Caco-2 (cell line): ENCODE results near the gene MLANA. TPM values are rescaled to one million over a fixed set of nuclear protein-coding genes. Genes with fewer than 3 reads are reported as not detected.

Experiments
- BruUV-seq: library from RNA; stranded (reverse); fragments of 400-500 nt; replicated peaks from 2 replicates; lab custom pipeline; 2021; lab: Mats Ljungman, UMichigan
- CTCF ChIA-PET: fragments of 300-600 bp; sonication (Branson Sonifier 250); formaldehyde crosslinking; loops from one replicate; lab custom pipeline; 2022; ENCODE audit warnings: antibody characterized with exemption; lab: Charles Lee
- POLR2A ChIA-PET: fragments of 300-600 bp; sonication (Branson Sonifier 250); formaldehyde crosslinking; loops from one replicate; lab custom pipeline; 2022; ENCODE audit warnings: antibody characterized with exemption; lab: Charles Lee
- DNase-seq, 2 experiments: peaks; one replicate each; pipeline versions ENCODE4 v3.0.0 to v3.0.0-alpha.2; 2020 to 2022
- H3K27me3 ChIP-seq: replicated peaks from 2 replicates; pipeline ENCODE4 v1.6.0; 2011; ENCODE audit warnings: low read length; ENCODE audit not compliant: control insufficient read depth, insufficient read depth
- H3K36me3 ChIP-seq: 2 replicates; pipeline ENCODE4 v1.5.1; 2011; ENCODE audit warnings: low read length; ENCODE audit not compliant: control insufficient read depth, insufficient read depth
- H3K4me1 ChIP-seq: fragments of 250-450 bp; sonication (Bioruptor Pico); 2 replicates; pipeline ENCODE4 v1.5.1; 2020; ENCODE audit warnings: mild to moderate bottlenecking
- H3K4me3 ChIP-seq: 2 replicates; pipeline ENCODE4 v1.5.1; 2011; ENCODE audit warnings: low read depth, mild to moderate bottlenecking, control low read depth, low read length
- H3K9me3 ChIP-seq: fragments of 250-450 bp; sonication (Bioruptor Pico); 2 replicates; pipeline ENCODE4 v1.5.1; 2020; ENCODE audit warnings: mild to moderate bottlenecking, moderate library complexity
- H3K27ac Mint-ChIP-seq: one replicate; pipeline ENCODE4 v1.8.0; 2022; ENCODE audit warnings: mixed read lengths; ENCODE audit not compliant: unreplicated experiment
- H3K27me3 Mint-ChIP-seq: one replicate; pipeline ENCODE4 v1.8.0; 2022; ENCODE audit warnings: mixed read lengths; ENCODE audit not compliant: insufficient read depth, unreplicated experiment
- H3K36me3 Mint-ChIP-seq: one replicate; pipeline ENCODE4 v1.8.0; 2022; ENCODE audit warnings: mild to moderate bottlenecking, mixed read lengths; ENCODE audit not compliant: insufficient read depth, unreplicated experiment
- H3K4me1 Mint-ChIP-seq: one replicate; pipeline ENCODE4 v1.8.0; 2022; ENCODE audit warnings: low read depth, mixed read lengths; ENCODE audit not compliant: unreplicated experiment
- H3K4me3 Mint-ChIP-seq: one replicate; pipeline ENCODE4 v1.8.0; 2022; ENCODE audit warnings: mild to moderate bottlenecking, moderate library complexity, mixed read lengths; ENCODE audit not compliant: unreplicated experiment
- H3K9me3 Mint-ChIP-seq: one replicate; pipeline ENCODE4 v1.8.0; 2022; ENCODE audit warnings: mixed read lengths; ENCODE audit not compliant: unreplicated experiment
- intact Hi-C: fragments of 100-400 bp; cut with micrococcal nuclease; formaldehyde crosslinking; loops from one replicate; pipeline ENCODE4 v1.10.0; 2022; ENCODE audit not compliant: unreplicated experiment
- total RNA-seq: library from RNA; stranded (reverse); gene quantifications from 2 replicates; pipeline ENCODE4 v1.2.3, GENCODE V29; 2022
- TF ChIP-seq, protein P1 (sequence below), 2 experiments: fragments of 200-600 bp in 1 of 2; IDR thresholded peaks; 1 replicate in 1 of 2; 2 replicates in 1 of 2; pipeline versions ENCODE4 v1.5.1 to v1.8.0; 2011 to 2022; ENCODE audit warnings: antibody characterized with exemption in 1 of 2, control low read depth in 1 of 2, inconsistent platforms in 1 of 2, low read depth in 1 of 2, low read length in 1 of 2, mild to moderate bottlenecking in 1 of 2, moderate library complexity in 1 of 2; ENCODE audit not compliant: insufficient read depth in 1 of 2, severe bottlenecking in 1 of 2, unreplicated experiment in 1 of 2

The MLANA gene
- total RNA-seq, 1 experiment from 2014 or later: not detected

DNA sequence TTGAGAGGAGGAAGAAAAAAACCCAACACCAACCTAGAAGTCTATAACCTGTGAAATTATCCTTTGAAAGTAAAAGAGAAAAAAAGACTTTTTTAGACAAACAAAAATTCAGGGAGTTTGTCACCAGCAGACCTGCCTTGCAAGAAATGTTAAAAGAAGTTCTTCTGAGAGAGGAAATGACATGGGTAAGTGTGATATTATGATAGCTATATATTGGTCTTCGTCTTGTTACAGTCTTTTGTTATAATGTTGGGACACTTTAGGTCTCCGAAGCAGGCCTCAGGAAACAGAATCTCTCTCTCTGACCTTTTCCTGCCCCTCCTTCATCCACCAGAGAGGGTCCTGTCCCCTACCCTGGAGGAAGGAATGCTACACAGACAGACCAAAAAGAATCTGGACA lies 16.6 kb upstream of the MLANA start:
- H3K4me3 Mint-ChIP-seq: no peak overlapping the region
- TF ChIP-seq, protein P1, sequence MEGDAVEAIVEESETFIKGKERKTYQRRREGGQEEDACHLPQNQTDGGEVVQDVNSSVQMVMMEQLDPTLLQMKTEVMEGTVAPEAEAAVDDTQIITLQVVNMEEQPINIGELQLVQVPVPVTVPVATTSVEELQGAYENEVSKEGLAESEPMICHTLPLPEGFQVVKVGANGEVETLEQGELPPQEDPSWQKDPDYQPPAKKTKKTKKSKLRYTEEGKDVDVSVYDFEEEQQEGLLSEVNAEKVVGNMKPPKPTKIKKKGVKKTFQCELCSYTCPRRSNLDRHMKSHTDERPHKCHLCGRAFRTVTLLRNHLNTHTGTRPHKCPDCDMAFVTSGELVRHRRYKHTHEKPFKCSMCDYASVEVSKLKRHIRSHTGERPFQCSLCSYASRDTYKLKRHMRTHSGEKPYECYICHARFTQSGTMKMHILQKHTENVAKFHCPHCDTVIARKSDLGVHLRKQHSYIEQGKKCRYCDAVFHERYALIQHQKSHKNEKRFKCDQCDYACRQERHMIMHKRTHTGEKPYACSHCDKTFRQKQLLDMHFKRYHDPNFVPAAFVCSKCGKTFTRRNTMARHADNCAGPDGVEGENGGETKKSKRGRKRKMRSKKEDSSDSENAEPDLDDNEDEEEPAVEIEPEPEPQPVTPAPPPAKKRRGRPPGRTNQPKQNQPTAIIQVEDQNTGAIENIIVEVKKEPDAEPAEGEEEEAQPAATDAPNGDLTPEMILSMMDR (IDR thresholded peaks at IDR 0.05; ENCODE audit: insufficient read depth in 1 of 2, low read depth in 1 of 2, low read length in 1 of 2, severe bottlenecking in 1 of 2, unreplicated experiment in 1 of 2): no peak
- peaks cover 7% of the 10 kb centered on the region for H3K4me1 Mint-ChIP-seq
- BruUV-seq: no TSS peak
- H3K27me3 ChIP-seq: no peaks in the 10 kb centered on the region
- H3K4me3 ChIP-seq: no peak overlapping the region
- no peaks in the 10 kb centered on the region for H3K27me3 Mint-ChIP-seq
- no peaks in the 10 kb centered on the region; the same call in 1 of the 2 replicates for H3K9me3 ChIP-seq
- POLR2A ChIA-PET: no interaction called here
- H3K36me3 ChIP-seq: no peaks in the 10 kb centered on the region
- peaks cover 4% of the 10 kb centered on the region for H3K36me3 Mint-ChIP-seq
- DNase-seq: no peak
- H3K4me1 ChIP-seq: 0 out of 2 replicates have a peak, but pooled peaks cover 7% of the 10 kb centered on the region
- intact Hi-C loops: no loop called here
- no peaks in the 10 kb centered on the region for H3K9me3 Mint-ChIP-seq
- no peak overlapping the region for H3K27ac Mint-ChIP-seq
- CTCF ChIA-PET: no interaction called here

DNA sequence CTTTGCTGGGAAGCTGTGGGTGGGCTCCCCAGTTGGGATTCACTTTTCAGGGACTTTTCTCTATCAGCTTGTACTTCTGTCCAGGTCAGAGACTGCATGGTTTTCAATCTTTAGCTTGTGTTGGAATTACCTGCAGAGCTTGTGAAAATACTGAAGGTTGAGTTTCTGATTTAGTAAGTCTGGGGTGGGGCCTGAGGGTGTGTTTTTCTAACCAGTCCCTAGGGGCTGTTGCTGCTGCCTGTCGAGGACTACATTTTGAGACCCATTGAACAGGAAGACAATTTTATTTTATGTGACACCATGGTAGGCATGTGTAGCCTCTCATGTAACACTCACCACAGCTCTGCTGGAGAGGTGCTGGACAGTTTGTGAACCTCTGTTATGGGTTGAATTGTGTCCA lies 14.7 kb upstream of the MLANA start:
- POLR2A ChIA-PET: no interaction called here
- TF ChIP-seq, protein P1 (IDR thresholded peaks at IDR 0.05; ENCODE audit: insufficient read depth in 1 of 2, low read depth in 1 of 2, low read length in 1 of 2, severe bottlenecking in 1 of 2, unreplicated experiment in 1 of 2): no peak
- H3K9me3 Mint-ChIP-seq: no peaks in the 10 kb centered on the region

DNA sequence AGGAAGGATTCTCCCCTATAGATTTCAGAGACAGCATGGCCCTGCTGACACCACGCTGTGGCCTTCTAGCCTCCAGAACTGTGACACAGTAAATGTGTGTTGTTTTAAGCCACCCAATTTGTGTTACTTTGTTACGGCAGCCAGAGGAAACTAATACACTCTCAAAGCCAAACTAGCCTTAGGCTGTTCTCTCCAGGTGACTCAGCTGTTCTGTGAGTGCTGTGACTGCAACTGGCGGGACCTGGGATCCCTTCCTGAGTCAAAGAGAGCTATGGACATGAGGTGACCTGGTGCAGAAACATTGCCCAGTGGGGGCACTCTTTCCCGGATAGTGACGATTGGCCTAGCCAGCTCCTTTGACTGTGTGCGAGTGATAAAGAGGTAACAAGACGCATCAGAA lies 14.0 kb upstream of the MLANA start:
- H3K4me3 Mint-ChIP-seq: no peak overlapping the region
- H3K9me3 ChIP-seq: no peaks in the 10 kb centered on the region; the same call in 1 of the 2 replicates
- no peaks in the 10 kb centered on the region for H3K9me3 Mint-ChIP-seq
- BruUV-seq: no TSS peak
- CTCF ChIA-PET: no interaction called here
- no peaks in the 10 kb centered on the region for H3K36me3 ChIP-seq
- intact Hi-C loops: no loop called here
- TF ChIP-seq, protein P1 (IDR thresholded peaks at IDR 0.05; ENCODE audit: insufficient read depth in 1 of 2, low read depth in 1 of 2, low read length in 1 of 2, severe bottlenecking in 1 of 2, unreplicated experiment in 1 of 2): no peak
- H3K4me3 ChIP-seq: no peak overlapping the region
- peaks cover 7% of the 10 kb centered on the region for H3K4me1 Mint-ChIP-seq
- H3K36me3 Mint-ChIP-seq: peaks cover 4% of the 10 kb centered on the region
- no peak overlapping the region for H3K27ac Mint-ChIP-seq
- POLR2A ChIA-PET: no interaction called here
- DNase-seq: no peak
- peaks cover 18% of the 10 kb centered on the region; the same call in 1 of the 2 replicates for H3K4me1 ChIP-seq
- no peaks in the 10 kb centered on the region for H3K27me3 ChIP-seq
- H3K27me3 Mint-ChIP-seq: no peaks in the 10 kb centered on the region

More for the DNA sequence above, 14.7 kb upstream of the MLANA start:
- H3K9me3 ChIP-seq: no peaks in the 10 kb centered on the region; the same call in 1 of the 2 replicates
- H3K36me3 Mint-ChIP-seq: peaks cover 4% of the 10 kb centered on the region
- H3K4me1 ChIP-seq: peaks cover 18% of the 10 kb centered on the region; the same call in 1 of the 2 replicates
- DNase-seq: no peak
- no peaks in the 10 kb centered on the region for H3K27me3 Mint-ChIP-seq
- no peak overlapping the region for H3K4me3 Mint-ChIP-seq
- no peak overlapping the region for H3K27ac Mint-ChIP-seq
- no peaks in the 10 kb centered on the region for H3K27me3 ChIP-seq
- CTCF ChIA-PET: no interaction called here
- no peak overlapping the region for H3K4me3 ChIP-seq
- intact Hi-C loops: no loop called here
- H3K4me1 Mint-ChIP-seq: peaks cover 7% of the 10 kb centered on the region
- BruUV-seq: no TSS peak
- no peaks in the 10 kb centered on the region for H3K36me3 ChIP-seq
